Measurements from ENCODE around the gene PLAC1. TPM values are rescaled to one million over a fixed set of nuclear protein-coding genes. Genes with fewer than 3 reads are reported as not detected.

Gene PLAC1
- total and polyA plus RNA-seq, 2 of the 4 experiments (the other 2 are of a cell fraction): 0.36 to 0.74 TPM

- no peak overlapping the region for H3K9ac ChIP-seq (ENCODE audit: low read depth, low read length)
- no peaks in the 10 kb centered on the region for H3K9me3 ChIP-seq (ENCODE audit: control insufficient read depth, insufficient read depth, low read length)
- no peak overlapping the region; the same call in 1 of the 2 replicates for H2BK20ac ChIP-seq (ENCODE audit: low read depth, low read length)
- 50% methylated on average over 1 of the region's 5 CpGs; no CpG with 5 or more reads in 1 of the 2 experiments for WGBS, 2 experiments (ENCODE audit: extremely low coverage in 2 of 2, insufficient read length in 1 of 2)
- H2AK9ac ChIP-seq (replicated peaks; ENCODE audit: low read depth, low read length, poor library complexity): no peak overlapping the region
- in situ Hi-C loops (cut with MboI; ENCODE audit: low sequenced_read_pairs): no loop called here
- no peaks in the 10 kb centered on the region for H3K27me3 ChIP-seq (ENCODE audit: control insufficient read depth, insufficient read depth, low read length)
- H3K36me3 ChIP-seq (ENCODE audit: control insufficient read depth, insufficient read depth, low read length): no peaks in the 10 kb centered on the region
- no peak for TF ChIP-seq POLR2A (IDR thresholded peaks at IDR 0.05; ENCODE audit: low read depth, low read length)
- no peak for TF ChIP-seq SMC3 (IDR thresholded peaks at IDR 0.05; ENCODE audit: low read depth, low read length)
- no peak for TF ChIP-seq NFE2L2 (IDR thresholded peaks at IDR 0.05; ENCODE audit: low read depth, low read length)
- TF ChIP-seq RAD21 (IDR thresholded peaks at IDR 0.05; ENCODE audit: low read length): no peak
- H4K91ac ChIP-seq (ENCODE audit: insufficient read depth, low read depth, low read length): no peak overlapping the region
- H3K23ac ChIP-seq (ENCODE audit: low read depth, low read length): no peak overlapping the region
- POLR2A ChIA-PET (ENCODE audit: unreplicated experiment): no interaction called here
- CTCF ChIA-PET: no interaction called here
- H2AK5ac ChIP-seq (ENCODE audit: low read depth, low read length): no peak overlapping the region
- H3K79me1 ChIP-seq (ENCODE audit: low read depth in 1 of 2, low read length in 2 of 2): no peaks in the 10 kb centered on the region
- no TSS peak for BruUV-seq (replicated peaks)
- H3K4me1 ChIP-seq (ENCODE audit: control insufficient read depth, insufficient read depth, low read length): peaks cover 7% of the 10 kb centered on the region
- peak; percentile 48 for DNase-seq
- H3K4ac ChIP-seq (ENCODE audit: low read depth, low read length): no peak overlapping the region
- dilution Hi-C loops (cut with HindIII; ENCODE audit: low sequenced_read_pairs, unreplicated experiment): no loop called here
- intact Hi-C loops (cut with micrococcal nuclease): no loop called here
- H4K5ac ChIP-seq (ENCODE audit: low read depth, low read length): no peak overlapping the region
- H2BK120ac ChIP-seq (ENCODE audit: low read depth, low read length): no peak overlapping the region
- no peak overlapping the region for H3K4me2 ChIP-seq (ENCODE audit: low read depth, low read length)
- ATAC-seq (ENCODE audit: low read depth): no peak
- 0 out of 2 replicates have a peak overlapping the region, but pooled peaks have one; percentile 53 for H3K27ac ChIP-seq (ENCODE audit: insufficient read depth, low read length)
- peak overlapping the region; percentile 34; the same call in 1 of the 2 replicates for H3K18ac ChIP-seq (ENCODE audit: low read depth, low read length)
- no peak overlapping the region for H2BK5ac ChIP-seq (ENCODE audit: low read depth, low read length, poor library complexity, severe bottlenecking)
- H3K4me3 ChIP-seq (ENCODE audit: insufficient read depth, low read depth, low read length): no peak overlapping the region
- no peak overlapping the region for H4K8ac ChIP-seq (ENCODE audit: low read depth in 2 of 2, low read length in 2 of 2)
- no peak overlapping the region for H3K14ac ChIP-seq (replicated peaks; ENCODE audit: low read depth, low read length)
- H2AFZ ChIP-seq (replicated peaks; ENCODE audit: low read length, poor library complexity): no peak overlapping the region
- H3K56ac ChIP-seq (ENCODE audit: extremely low read depth, insufficient read depth, low read length): no peak overlapping the region
- no peak overlapping the region for H2BK15ac ChIP-seq (ENCODE audit: low read depth, low read length)
- H3K9me1 ChIP-seq (ENCODE audit: insufficient read depth, low read length): peaks cover 10% of the 10 kb centered on the region; the same call in 1 of the 2 replicates
- H4K20me1 ChIP-seq (ENCODE audit: insufficient read depth, low read length): no peaks in the 10 kb centered on the region
These were observed 20.9 kb upstream of the PLAC1 start for GRCh38 chrX:134679221-134679620.

Measured in IMR-90 (cell line).